CD4-positive, alpha-beta memory T cell (primary cell): ENCODE data around the gene ECI1. TPM values are rescaled to one million over a fixed set of nuclear protein-coding genes. Genes with fewer than 3 reads are reported as not detected.

ENCODE experiments used
- CTCF ChIA-PET: fragments of 350-600 bp; sonication (Branson Sonifier 250); formaldehyde crosslinking; loops from one replicate; lab custom pipeline; 2021; ENCODE audit warnings: inconsistent platforms; ENCODE audit not compliant: partially characterized antibody; lab: Charles Lee
- POLR2A ChIA-PET: fragments of 350-600 bp; sonication (Branson Sonifier 250); formaldehyde crosslinking; loops from one replicate; lab custom pipeline; 2021; ENCODE audit not compliant: partially characterized antibody; lab: Charles Lee
- DNase-seq, 5 donors: peaks; one replicate each; pipeline versions ENCODE4 v3.0.0 to v3.0.0-alpha.2; 2020 to 2022; ENCODE audit warnings: mixed read lengths in 1 of 5
- H3K27ac ChIP-seq: one replicate; pipeline ENCODE4 v1.7.0; 2013; ENCODE audit warnings: low read depth, low read length
- H3K27me3 ChIP-seq: 2 replicates; pipeline ENCODE4 v1.7.0; 2013; ENCODE audit warnings: mild to moderate bottlenecking, low read length, moderate library complexity; ENCODE audit not compliant: insufficient read depth
- H3K36me3 ChIP-seq: 2 replicates; pipeline ENCODE4 v1.7.0; 2013; ENCODE audit warnings: mild to moderate bottlenecking, low read length, moderate library complexity; ENCODE audit not compliant: insufficient read depth
- H3K4me1 ChIP-seq: 2 replicates; pipeline ENCODE4 v1.7.0; 2013; ENCODE audit warnings: mild to moderate bottlenecking, low read length, moderate library complexity; ENCODE audit not compliant: insufficient read depth
- H3K4me3 ChIP-seq, 2 donors: one replicate each; pipeline ENCODE4 v1.7.0; 2013; ENCODE audit warnings: low read length in 2 of 2, mild to moderate bottlenecking in 1 of 2
- H3K9me3 ChIP-seq, 2 donors: one replicate each; pipeline ENCODE4 v1.7.0; 2013; ENCODE audit warnings: low read length in 2 of 2, control low read depth in 1 of 2; ENCODE audit not compliant: control insufficient read depth in 1 of 2
- H3K27ac Mint-ChIP-seq, 7 donors: one replicate each; pipeline ENCODE4 v1.8.0; 2020 to 2021; ENCODE audit warnings: mixed read lengths in 7 of 7, mild to moderate bottlenecking in 6 of 7, inconsistent platforms in 3 of 7, moderate library complexity in 3 of 7
- H3K27me3 Mint-ChIP-seq, 2 donors: one replicate each; pipeline ENCODE4 v1.8.0; 2020 to 2021; ENCODE audit warnings: mixed read lengths in 2 of 2
- H3K36me3 Mint-ChIP-seq, 2 donors: one replicate each; pipeline ENCODE4 v1.8.0; 2020 to 2021; ENCODE audit warnings: mixed read lengths in 2 of 2, inconsistent platforms in 1 of 2, mild to moderate bottlenecking in 1 of 2
- H3K4me1 Mint-ChIP-seq, 4 donors: one replicate each; pipeline ENCODE4 v1.8.0; 2020 to 2021; ENCODE audit warnings: mixed read lengths in 4 of 4, mild to moderate bottlenecking in 1 of 4
- H3K4me3 Mint-ChIP-seq, 8 donors: one replicate each; pipeline ENCODE4 v1.8.0; 2020 to 2021; ENCODE audit warnings: mixed read lengths in 8 of 8, mild to moderate bottlenecking in 7 of 8, moderate library complexity in 6 of 8, inconsistent platforms in 3 of 8
- H3K9me3 Mint-ChIP-seq, 8 donors: one replicate each; pipeline ENCODE4 v1.8.0; 2020 to 2021; ENCODE audit warnings: mixed read lengths in 8 of 8, mild to moderate bottlenecking in 5 of 8, inconsistent platforms in 3 of 8, moderate library complexity in 1 of 8
- intact Hi-C: fragments of 100-400 bp; cut with micrococcal nuclease; formaldehyde crosslinking; loops from one replicate; pipeline ENCODE4 v1.15.1; 2023
- polyA plus RNA-seq, 2 donors: library from polyadenylated mRNA; unstranded; fragments of 300-500 nt; fragmentation: Illumina TruSeq; gene quantifications; one replicate each; pipeline ENCODE4 v1.2.3, GENCODE V29; 2021
- total RNA-seq, 2 experiments: library from RNA; stranded (reverse); gene quantifications; one replicate each; pipeline ENCODE4 v1.2.3, GENCODE V29; 2021

ECI1 gene
- total RNA-seq (10 to 100 TPM; 33.0 to 36.6 TPM), polyA plus RNA-seq (10 to 100 TPM; 45.4 to 51.1 TPM)

- intact Hi-C loops, result loop anchor here (1.0 to 2.0 kb wide), 6 partner anchors 17 to 228 kb away; partner anchors contain the start of genes E4F1, PGP, RNPS1 and TRAF7
- DNase-seq, result peak; percentile 65 to 81 (median 72)
- H3K27ac ChIP-seq, result peak within 1 kb of the TSS; percentile 61
- no peaks in the 10 kb centered on the region for H3K9me3 ChIP-seq
- Mint-ChIP-seq H3K27me3 (no peaks in the 10 kb centered on the region), H3K4me1 (peaks cover 1 to 12% (median 5%) of the 10 kb centered on the region in 4 donors), H3K9me3 (peaks cover 0 to 4% (median 0%) of the 10 kb centered on the region in 8 donors), H3K4me3 (peak within 1 kb of the TSS; percentile 87 to 93 (median 90)), H3K27ac (peak within 1 kb of the TSS; percentile 88 to 96 (median 91)), H3K36me3 (peaks cover 18 to 36% of the 10 kb centered on the region in 2 donors)
- peaks cover 10% of the 10 kb centered on the region for H3K4me1 ChIP-seq
- ChIA-PET CTCF (interaction anchor here (0.7 to 3.3 kb wide), 12 partner anchors 8 to 229 kb away, joined by 3 to 42 read pairs (median 4); partner anchors contain the start of gene E4F1), POLR2A (interaction anchor here (0.8 to 4.4 kb wide), 24 partner anchors 11 to 501 kb away, joined by 3 to 29 read pairs (median 4); partner anchors contain the start of genes ATP6V0C, CASKIN1, DNASE1L2 and E4F1)
- no peaks in the 10 kb centered on the region for H3K27me3 ChIP-seq
- peak within 1 kb of the TSS in 1 of 2 donors; percentile 66 for H3K4me3 ChIP-seq
- peaks cover 24% of the 10 kb centered on the region for H3K36me3 ChIP-seq
Observed at GRCh38 chr16:2251296-2252111, at the start of gene ECI1. ECI1 (minus strand) TSS chr16:2251587; CDS start chr16:2251566, 21 bp downstream.

DNA sequence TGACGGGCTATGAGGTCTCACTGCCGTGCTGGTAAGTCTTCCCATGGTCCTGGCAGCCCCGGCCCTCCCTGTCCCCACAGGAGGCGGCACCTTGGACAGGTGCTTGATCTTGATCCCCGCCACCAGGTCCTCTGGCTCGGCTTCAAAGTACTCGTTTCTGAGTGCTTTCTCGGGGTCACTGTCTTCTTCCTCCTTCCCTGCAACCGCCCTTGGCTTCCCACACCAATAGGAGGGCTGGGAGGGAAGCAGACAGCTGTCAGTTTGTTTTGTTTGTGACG lies 48.5 kb upstream of the ECI1 start:
- ChIA-PET POLR2A (no interaction called here), CTCF (no interaction called here)
- Histone ChIP-seq H3K27ac (no peak overlapping the region), H3K27me3 (no peaks in the 10 kb centered on the region), H3K9me3 (no peaks in the 10 kb centered on the region), H3K4me3 (no peak overlapping the region), H3K36me3 (no peaks in the 10 kb centered on the region), H3K4me1 (no peaks in the 10 kb centered on the region)
- H3K27ac Mint-ChIP-seq, result no peak overlapping the region
- no peak for DNase-seq
- intact Hi-C loops, result no loop called here
- no peaks in the 10 kb centered on the region for H3K27me3 Mint-ChIP-seq
- H3K4me3 Mint-ChIP-seq, result no peak overlapping the region
- peaks cover 0 to 1% of the 10 kb centered on the region in 2 donors for H3K36me3 Mint-ChIP-seq
- no peaks in the 10 kb centered on the region for H3K9me3 Mint-ChIP-seq
- no peaks in the 10 kb centered on the region for H3K4me1 Mint-ChIP-seq

- peaks cover 0 to 1% of the 10 kb centered on the region in 2 donors for H3K36me3 Mint-ChIP-seq
- ChIA-PET CTCF (no interaction called here), POLR2A (no interaction called here)
Observed at GRCh38 chr16:2299121-2299914, 47.9 kb upstream of the ECI1 start.

DNA sequence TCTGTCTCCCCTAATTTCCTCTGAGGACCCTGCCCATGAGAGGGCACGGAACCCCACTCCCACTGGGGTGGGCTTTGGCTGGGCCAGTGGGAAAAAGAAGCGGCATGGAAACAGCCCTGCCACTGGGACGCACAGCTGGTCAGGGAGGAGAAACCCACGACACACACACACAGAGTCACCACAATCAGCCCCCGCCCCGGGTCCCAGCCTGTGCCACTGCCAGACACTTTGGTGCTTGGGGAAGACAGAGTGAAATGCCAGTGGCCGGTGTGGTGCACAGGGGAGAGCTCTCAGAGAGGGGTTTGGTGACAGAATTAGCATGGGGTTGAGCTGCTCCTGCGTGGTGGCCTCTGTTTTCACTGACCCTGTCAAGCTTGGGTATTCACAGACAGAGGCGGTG lies 47.2 kb upstream of the ECI1 start:
- no peaks in the 10 kb centered on the region for H3K4me1 Mint-ChIP-seq
- ChIA-PET CTCF (interaction anchor here (0.6 kb wide), 1 partner anchor 189 kb away, joined by 3 read pairs; no protein-coding TSS in a partner anchor), POLR2A (no interaction called here)

More at GRCh38 chr16:2299121-2299914, 47.9 kb upstream of the ECI1 start:
- Histone ChIP-seq H3K9me3 (no peaks in the 10 kb centered on the region), H3K4me3 (no peak overlapping the region), H3K27ac (no peak overlapping the region), H3K36me3 (no peaks in the 10 kb centered on the region), H3K4me1 (no peaks in the 10 kb centered on the region), H3K27me3 (no peaks in the 10 kb centered on the region)
- no peak overlapping the region for H3K4me3 Mint-ChIP-seq
- no peaks in the 10 kb centered on the region for H3K9me3 Mint-ChIP-seq
- H3K4me1 Mint-ChIP-seq, result no peaks in the 10 kb centered on the region
- no peak for DNase-seq
- H3K27ac Mint-ChIP-seq, result no peak overlapping the region
- intact Hi-C loops, result no loop called here
- H3K27me3 Mint-ChIP-seq, result no peaks in the 10 kb centered on the region

DNA sequence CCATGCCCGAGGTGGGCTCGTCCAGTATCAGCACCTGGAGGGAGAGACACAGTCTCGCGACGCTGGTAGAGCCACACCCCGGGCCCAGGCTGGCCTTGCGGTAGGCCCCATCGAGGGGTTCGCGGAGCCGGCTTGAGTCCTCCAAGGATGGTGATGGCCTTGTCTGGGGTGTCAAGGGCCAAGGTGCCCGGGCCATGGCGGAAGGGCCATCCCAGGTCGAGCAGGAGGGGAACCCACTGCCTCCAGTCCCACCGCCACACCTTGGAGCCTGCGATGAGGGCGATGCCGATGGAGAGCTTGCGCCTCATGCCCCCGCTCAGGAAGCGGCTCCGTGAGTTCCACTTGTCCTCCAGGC lies 46.1 kb upstream of the ECI1 start:
- H3K4me1 Mint-ChIP-seq, result no peaks in the 10 kb centered on the region

More for the DNA sequence above, 47.2 kb upstream of the ECI1 start:
- Mint-ChIP-seq H3K4me3 (no peak overlapping the region), H3K27ac (no peak overlapping the region), H3K9me3 (no peaks in the 10 kb centered on the region), H3K36me3 (peaks cover 0 to 1% of the 10 kb centered on the region in 2 donors), H3K27me3 (no peaks in the 10 kb centered on the region)
- no peak for DNase-seq
- Histone ChIP-seq H3K36me3 (no peaks in the 10 kb centered on the region), H3K9me3 (no peaks in the 10 kb centered on the region), H3K27ac (no peak overlapping the region), H3K27me3 (no peaks in the 10 kb centered on the region), H3K4me3 (no peak overlapping the region), H3K4me1 (no peaks in the 10 kb centered on the region)
- intact Hi-C loops, result no loop called here

DNA sequence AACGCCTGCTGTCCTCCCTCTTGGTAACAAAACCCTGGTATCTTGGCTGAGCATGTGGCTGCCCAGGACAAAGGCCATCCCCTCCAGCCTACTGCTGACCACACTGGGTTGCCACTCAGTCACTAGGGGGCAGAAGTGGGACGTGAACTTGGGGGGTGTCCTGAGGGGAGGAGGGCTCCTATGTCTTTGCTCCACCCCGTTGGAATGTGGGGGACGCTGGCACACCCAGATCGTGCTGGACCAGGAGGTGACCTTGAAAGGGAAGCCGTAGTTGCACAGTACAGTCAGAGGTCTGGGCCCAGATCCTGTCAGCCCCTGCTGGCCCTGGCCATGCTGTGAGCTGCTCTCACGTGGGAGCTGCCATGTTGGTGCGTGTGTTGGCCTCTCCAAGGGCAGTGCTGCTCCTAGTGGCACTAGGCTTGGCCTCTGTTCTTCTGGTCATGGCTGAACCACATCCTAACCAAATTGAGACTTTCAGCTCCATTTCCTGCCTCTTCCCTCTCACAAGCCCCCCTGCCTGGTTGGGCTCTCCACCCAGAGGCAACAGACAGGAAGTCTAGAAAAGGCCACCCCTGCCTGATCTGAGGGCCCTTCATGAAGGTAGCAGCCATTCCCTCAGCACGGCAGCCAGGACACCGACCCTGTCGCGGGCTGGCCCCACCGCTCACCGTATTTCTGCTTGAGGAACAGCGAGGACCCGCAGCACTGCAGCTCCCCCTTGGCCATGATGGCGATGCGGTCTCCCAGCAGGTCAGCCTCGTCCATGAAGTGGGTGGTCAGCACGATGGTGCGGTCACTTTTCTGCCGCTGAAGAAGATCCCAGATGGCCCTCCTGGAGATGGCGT lies 45.5 kb upstream of the ECI1 start:
- Mint-ChIP-seq H3K36me3 (peaks cover 0 to 3% of the 10 kb centered on the region in 2 donors), H3K4me1 (no peaks in the 10 kb centered on the region), H3K9me3 (no peaks in the 10 kb centered on the region), H3K27me3 (no peaks in the 10 kb centered on the region), H3K4me3 (no peak overlapping the region), H3K27ac (no peak overlapping the region)
- H3K4me3 ChIP-seq, result no peak overlapping the region
- no peak overlapping the region for H3K27ac ChIP-seq
- H3K36me3 ChIP-seq, result no peaks in the 10 kb centered on the region
- no peaks in the 10 kb centered on the region for H3K9me3 ChIP-seq
- no peaks in the 10 kb centered on the region for H3K27me3 ChIP-seq
- POLR2A ChIA-PET, result no interaction called here
- no peak for DNase-seq
- CTCF ChIA-PET, result interaction anchor here (1.0 kb wide), 1 partner anchor 9 kb away, joined by 3 read pairs; no protein-coding TSS in a partner anchor
- no peaks in the 10 kb centered on the region for H3K4me1 ChIP-seq
- intact Hi-C loops, result no loop called here

More for the DNA sequence above, 46.1 kb upstream of the ECI1 start:
- no peaks in the 10 kb centered on the region for H3K36me3 Mint-ChIP-seq
- ChIA-PET POLR2A (no interaction called here), CTCF (no interaction called here)
- no peaks in the 10 kb centered on the region for H3K9me3 Mint-ChIP-seq
- Histone ChIP-seq H3K4me1 (no peaks in the 10 kb centered on the region), H3K36me3 (no peaks in the 10 kb centered on the region), H3K4me3 (no peak overlapping the region), H3K27me3 (no peaks in the 10 kb centered on the region), H3K9me3 (no peaks in the 10 kb centered on the region), H3K27ac (no peak overlapping the region)
- no peak overlapping the region for H3K27ac Mint-ChIP-seq
- intact Hi-C loops, result no loop called here
- no peaks in the 10 kb centered on the region for H3K27me3 Mint-ChIP-seq
- DNase-seq, result no peak
- H3K4me3 Mint-ChIP-seq, result no peak overlapping the region
